ENCODE data around the gene AREG.

The AREG gene

GRCh38 chr4:74441744-74442143 is 3.2 kb upstream of the AREG start:
- DNase-seq (ENCODE audit: low read depth): no peak
- no peak overlapping the region for H3K4me3 ChIP-seq (ENCODE audit: low read depth, low read length)
- TF ChIP-seq, protein P1, sequence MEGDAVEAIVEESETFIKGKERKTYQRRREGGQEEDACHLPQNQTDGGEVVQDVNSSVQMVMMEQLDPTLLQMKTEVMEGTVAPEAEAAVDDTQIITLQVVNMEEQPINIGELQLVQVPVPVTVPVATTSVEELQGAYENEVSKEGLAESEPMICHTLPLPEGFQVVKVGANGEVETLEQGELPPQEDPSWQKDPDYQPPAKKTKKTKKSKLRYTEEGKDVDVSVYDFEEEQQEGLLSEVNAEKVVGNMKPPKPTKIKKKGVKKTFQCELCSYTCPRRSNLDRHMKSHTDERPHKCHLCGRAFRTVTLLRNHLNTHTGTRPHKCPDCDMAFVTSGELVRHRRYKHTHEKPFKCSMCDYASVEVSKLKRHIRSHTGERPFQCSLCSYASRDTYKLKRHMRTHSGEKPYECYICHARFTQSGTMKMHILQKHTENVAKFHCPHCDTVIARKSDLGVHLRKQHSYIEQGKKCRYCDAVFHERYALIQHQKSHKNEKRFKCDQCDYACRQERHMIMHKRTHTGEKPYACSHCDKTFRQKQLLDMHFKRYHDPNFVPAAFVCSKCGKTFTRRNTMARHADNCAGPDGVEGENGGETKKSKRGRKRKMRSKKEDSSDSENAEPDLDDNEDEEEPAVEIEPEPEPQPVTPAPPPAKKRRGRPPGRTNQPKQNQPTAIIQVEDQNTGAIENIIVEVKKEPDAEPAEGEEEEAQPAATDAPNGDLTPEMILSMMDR (IDR thresholded peaks at IDR 0.05; ENCODE audit: low read depth, low read length, missing control alignments): no peak

DNA sequence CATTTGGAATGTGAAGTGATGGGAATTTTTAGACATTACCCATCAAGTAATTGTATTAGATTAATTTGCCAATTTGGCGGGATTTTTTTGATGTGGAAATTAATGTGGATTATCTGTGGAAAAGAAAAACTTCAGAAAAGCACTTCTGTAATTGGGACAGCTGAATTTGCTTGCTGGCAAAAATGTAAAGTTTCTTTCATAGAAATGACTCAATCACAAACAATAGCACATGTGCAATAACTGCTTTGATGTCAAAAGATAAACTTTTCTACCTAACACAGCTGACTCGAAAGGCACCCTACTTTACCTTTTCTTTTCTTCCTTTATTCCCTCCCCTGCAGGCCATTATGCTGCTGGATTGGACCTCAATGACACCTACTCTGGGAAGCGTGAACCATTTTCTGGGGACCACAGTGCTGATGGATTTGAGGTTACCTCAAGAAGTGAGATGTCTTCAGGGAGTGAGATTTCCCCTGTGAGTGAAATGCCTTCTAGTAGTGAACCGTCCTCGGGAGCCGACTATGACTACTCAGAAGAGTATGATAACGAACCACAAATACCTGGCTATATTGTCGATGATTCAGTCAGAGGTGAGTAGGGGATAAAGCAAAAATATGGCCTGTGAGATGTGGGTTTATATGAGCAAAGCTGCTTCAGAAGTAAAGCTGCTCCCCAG is 1.4 kb downstream of the AREG start:
- TF ChIP-seq, protein P1 (IDR thresholded peaks at IDR 0.05; ENCODE audit: low read depth, low read length, missing control alignments): no peak
- no peak overlapping the region for H3K4me3 ChIP-seq (ENCODE audit: low read depth, low read length)
- no peak for DNase-seq (ENCODE audit: low read depth)

GRCh38 chr4:74446896-74447295 is 2.0 kb downstream of the AREG start:
- no peak overlapping the region for H3K4me3 ChIP-seq (ENCODE audit: low read depth, low read length)
- DNase-seq (ENCODE audit: low read depth): no peak
- TF ChIP-seq, protein P1 (IDR thresholded peaks at IDR 0.05; ENCODE audit: low read depth, low read length, missing control alignments): no peak

- H3K4me3 ChIP-seq (ENCODE audit: low read depth, low read length): no peak overlapping the region
- DNase-seq (ENCODE audit: low read depth): no peak
- TF ChIP-seq, protein P1 (IDR thresholded peaks at IDR 0.05; ENCODE audit: low read depth, low read length, missing control alignments): no peak
These were observed 2.8 kb downstream of the AREG start for GRCh38 chr4:74447636-74448233.

DNA sequence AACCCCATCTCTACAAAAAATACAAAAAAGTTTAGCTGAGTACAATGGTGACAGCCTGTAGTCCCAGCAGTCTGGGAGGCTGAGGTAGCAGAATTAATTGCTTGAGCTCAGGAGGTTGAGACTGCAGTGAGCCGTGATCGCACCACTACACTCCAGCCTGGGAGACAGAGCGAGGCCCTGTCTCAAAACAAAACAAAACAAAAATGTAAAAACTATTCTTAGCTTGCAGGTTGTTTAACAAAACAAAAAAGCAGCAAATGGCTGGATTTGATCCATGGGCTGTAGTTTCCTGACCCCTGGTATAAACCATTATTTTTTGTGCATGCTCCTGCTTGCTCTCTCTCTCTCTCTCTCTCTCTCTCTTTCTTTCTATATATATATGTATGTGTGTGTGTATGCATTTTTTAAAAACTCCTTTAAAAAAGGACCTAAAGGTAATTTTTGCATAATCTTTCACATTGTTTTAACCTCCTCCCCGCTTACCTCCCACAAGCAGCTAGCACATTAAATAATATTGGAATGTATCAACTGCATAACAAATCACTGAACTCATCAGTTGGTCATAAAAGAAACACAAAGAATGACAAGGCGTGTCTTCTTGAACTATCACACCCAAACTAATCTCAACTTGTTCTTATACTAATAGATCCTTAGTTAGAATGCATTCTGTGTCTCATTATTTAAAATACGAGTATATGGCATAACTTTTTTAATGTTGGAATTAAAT is 4.8 kb downstream of the AREG start:
- TF ChIP-seq, protein P1 (IDR thresholded peaks at IDR 0.05; ENCODE audit: low read depth, low read length, missing control alignments): no peak
- H3K4me3 ChIP-seq (ENCODE audit: low read depth, low read length): no peak overlapping the region
- DNase-seq (ENCODE audit: low read depth): no peak

DNA sequence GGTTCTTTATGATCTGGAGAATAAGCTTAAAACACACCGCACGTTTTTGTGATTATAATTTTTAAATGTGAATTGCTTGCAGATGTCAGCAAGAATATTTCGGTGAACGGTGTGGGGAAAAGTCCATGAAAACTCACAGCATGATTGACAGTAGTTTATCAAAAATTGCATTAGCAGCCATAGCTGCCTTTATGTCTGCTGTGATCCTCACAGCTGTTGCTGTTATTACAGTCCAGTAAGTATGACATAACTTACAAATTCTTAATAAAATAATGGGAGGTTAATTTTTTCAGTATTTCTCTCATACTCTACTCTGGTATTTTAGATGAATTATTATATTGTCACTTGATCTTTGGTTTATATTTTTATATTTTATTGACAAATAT is 5.4 kb downstream of the AREG start:
- DNase-seq (ENCODE audit: low read depth): no peak
- TF ChIP-seq, protein P1 (IDR thresholded peaks at IDR 0.05; ENCODE audit: low read depth, low read length, missing control alignments): no peak
- H3K4me3 ChIP-seq (ENCODE audit: low read depth, low read length): no peak overlapping the region

All from GM12864 (cell line).